Hepatocyte (in vitro differentiated cells): ENCODE data around the gene OBSCN. TPM values are rescaled to one million over a fixed set of nuclear protein-coding genes. Genes with fewer than 3 reads are reported as not detected.
A peak's percentile ranks its signal among the peaks of the same experiment; 100 is the strongest.

Source experiments
- DNase-seq: peaks from one replicate; pipeline ENCODE4 v3.0.0-alpha.2; 2016; ENCODE audit warnings: low spot score
- H2AFZ ChIP-seq: fragments of 200-600 bp; sonication (generic); 2 replicates; pipeline ENCODE4 v1.6.0; 2016; ENCODE audit warnings: antibody characterized with exemption, mild to moderate bottlenecking
- H3K27ac ChIP-seq: fragments of 200-600 bp; sonication (generic); 2 replicates; pipeline ENCODE4 v1.5.1; 2016; ENCODE audit warnings: mild to moderate bottlenecking
- H3K27me3 ChIP-seq: fragments of 200-600 bp; sonication (generic); 2 replicates; pipeline ENCODE4 v1.6.1; 2016
- H3K36me3 ChIP-seq: fragments of 200-600 bp; sonication (generic); replicated peaks from 2 replicates; pipeline ENCODE4 v1.5.1; 2016; ENCODE audit warnings: low read depth; ENCODE audit not compliant: insufficient read depth
- H3K4me1 ChIP-seq: fragments of 200-600 bp; sonication (generic); 2 replicates; pipeline ENCODE4 v1.5.1; 2016; ENCODE audit warnings: mild to moderate bottlenecking, moderate library complexity; ENCODE audit not compliant: insufficient read depth
- H3K4me2 ChIP-seq: fragments of 200-600 bp; sonication (generic); 2 replicates; pipeline ENCODE4 v1.6.0; 2016
- H3K4me3 ChIP-seq: fragments of 200-600 bp; sonication (generic); 2 replicates; pipeline ENCODE4 v1.5.1; 2016; ENCODE audit warnings: mild to moderate bottlenecking
- H3K79me2 ChIP-seq: fragments of 200-600 bp; sonication (generic); 2 replicates; pipeline ENCODE4 v1.6.0; 2017; ENCODE audit warnings: mild to moderate bottlenecking
- H3K9me2 ChIP-seq: fragments of 200-600 bp; sonication (generic); replicated peaks from 2 replicates; pipeline ENCODE4 v1.6.0; 2017; ENCODE audit warnings: mild to moderate bottlenecking; ENCODE audit not compliant: insufficient read depth
- H3K9me3 ChIP-seq: fragments of 200-600 bp; sonication (generic); 2 replicates; pipeline ENCODE4 v1.5.1; 2016; ENCODE audit warnings: low read depth, mild to moderate bottlenecking
- H4K20me1 ChIP-seq: fragments of 200-600 bp; sonication (generic); 2 replicates; pipeline ENCODE4 v1.6.0; 2016; ENCODE audit warnings: mild to moderate bottlenecking; ENCODE audit not compliant: insufficient read depth, poor library complexity, severe bottlenecking
- EZH2 ChIP-seq: fragments of 200-600 bp; sonication (generic); IDR thresholded peaks from 2 replicates; pipeline ENCODE4 v1.6.1; 2016; ENCODE audit warnings: antibody characterized with exemption, mild to moderate bottlenecking, borderline replicate concordance
- EZH2phosphoT487 ChIP-seq: fragments of 200-600 bp; sonication (generic); IDR thresholded peaks from one replicate; pipeline ENCODE4 v1.6.1; 2018; ENCODE audit warnings: antibody characterized with exemption, mild to moderate bottlenecking, low read depth, moderate library complexity; ENCODE audit not compliant: unreplicated experiment, severe bottlenecking
- WGBS: methylation state at CpG from one replicate; pipeline ENCODE4 v1.1.6; 2016; ENCODE audit warnings: low lambda C conversion rate; ENCODE audit errors: missing lambda C conversion rate; 5-methylcytosine and 5-hydroxymethylcytosine counted together
- polyA plus RNA-seq: library from polyadenylated mRNA; unstranded; fragments of >200 nt; fragmentation: Nextera tagmentation; extraction: Ambion mirVana; gene quantifications from 2 replicates; pipeline ENCODE4 v1.2.1, GENCODE V29; 2016
- total RNA-seq: library from RNA; depleted of rRNA; stranded (reverse); fragments of >200 nt; gene quantifications from 2 replicates; pipeline ENCODE4 v1.2.3, GENCODE V29; 2014
- TF ChIP-seq, protein P1 (sequence below): fragments of 200-600 bp; sonication (generic); IDR thresholded peaks from 2 replicates; pipeline ENCODE4 v1.5.1; 2016; ENCODE audit warnings: antibody characterized with exemption, mild to moderate bottlenecking; ENCODE audit not compliant: poor library complexity

OBSCN gene
- total and polyA plus RNA-seq, 2 experiments from 2014 or later = 15.0 to 22.4 TPM

- no peaks in the 10 kb centered on the region for H3K27me3 ChIP-seq
- H3K4me3 ChIP-seq = no peak overlapping the region
- H3K9me3 ChIP-seq = no peaks in the 10 kb centered on the region
- no peak for DNase-seq
- H3K4me1 ChIP-seq = no peaks in the 10 kb centered on the region
- TF ChIP-seq, protein P1, sequence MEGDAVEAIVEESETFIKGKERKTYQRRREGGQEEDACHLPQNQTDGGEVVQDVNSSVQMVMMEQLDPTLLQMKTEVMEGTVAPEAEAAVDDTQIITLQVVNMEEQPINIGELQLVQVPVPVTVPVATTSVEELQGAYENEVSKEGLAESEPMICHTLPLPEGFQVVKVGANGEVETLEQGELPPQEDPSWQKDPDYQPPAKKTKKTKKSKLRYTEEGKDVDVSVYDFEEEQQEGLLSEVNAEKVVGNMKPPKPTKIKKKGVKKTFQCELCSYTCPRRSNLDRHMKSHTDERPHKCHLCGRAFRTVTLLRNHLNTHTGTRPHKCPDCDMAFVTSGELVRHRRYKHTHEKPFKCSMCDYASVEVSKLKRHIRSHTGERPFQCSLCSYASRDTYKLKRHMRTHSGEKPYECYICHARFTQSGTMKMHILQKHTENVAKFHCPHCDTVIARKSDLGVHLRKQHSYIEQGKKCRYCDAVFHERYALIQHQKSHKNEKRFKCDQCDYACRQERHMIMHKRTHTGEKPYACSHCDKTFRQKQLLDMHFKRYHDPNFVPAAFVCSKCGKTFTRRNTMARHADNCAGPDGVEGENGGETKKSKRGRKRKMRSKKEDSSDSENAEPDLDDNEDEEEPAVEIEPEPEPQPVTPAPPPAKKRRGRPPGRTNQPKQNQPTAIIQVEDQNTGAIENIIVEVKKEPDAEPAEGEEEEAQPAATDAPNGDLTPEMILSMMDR = no peak
- TF ChIP-seq EZH2 (no peak), EZH2phosphoT487 (no peak)
- H2AFZ ChIP-seq = no peak overlapping the region
- 95% methylated on average over 43 of the region's 50 CpGs for WGBS
- no peak overlapping the region for H3K4me2 ChIP-seq
- H3K9me2 ChIP-seq = no peaks in the 10 kb centered on the region
- H4K20me1 ChIP-seq = no peaks in the 10 kb centered on the region
- no peaks in the 10 kb centered on the region for H3K79me2 ChIP-seq
- H3K36me3 ChIP-seq = no peaks in the 10 kb centered on the region
- H3K27ac ChIP-seq = no peak overlapping the region
Measured at GRCh38 chr1:228370941-228371740, 163.3 kb downstream of the OBSCN start.

GRCh38 chr1:228371741-228372182, 163.9 kb downstream of the OBSCN start:
- WGBS = 82% methylated on average over 4 of the region's 4 CpGs
- no peak overlapping the region for H3K4me3 ChIP-seq
- no peak overlapping the region for H3K27ac ChIP-seq
- no peaks in the 10 kb centered on the region for H3K36me3 ChIP-seq
- no peak overlapping the region for H2AFZ ChIP-seq
- no peaks in the 10 kb centered on the region for H3K9me3 ChIP-seq
- H3K9me2 ChIP-seq = no peaks in the 10 kb centered on the region
- H3K4me2 ChIP-seq = no peak overlapping the region
- DNase-seq = no peak
- TF ChIP-seq, protein P1 = no peak
- TF ChIP-seq EZH2 (no peak), EZH2phosphoT487 (no peak)
- no peaks in the 10 kb centered on the region for H3K79me2 ChIP-seq
- no peaks in the 10 kb centered on the region for H3K4me1 ChIP-seq
- H4K20me1 ChIP-seq = no peaks in the 10 kb centered on the region
- no peaks in the 10 kb centered on the region for H3K27me3 ChIP-seq

DNA sequence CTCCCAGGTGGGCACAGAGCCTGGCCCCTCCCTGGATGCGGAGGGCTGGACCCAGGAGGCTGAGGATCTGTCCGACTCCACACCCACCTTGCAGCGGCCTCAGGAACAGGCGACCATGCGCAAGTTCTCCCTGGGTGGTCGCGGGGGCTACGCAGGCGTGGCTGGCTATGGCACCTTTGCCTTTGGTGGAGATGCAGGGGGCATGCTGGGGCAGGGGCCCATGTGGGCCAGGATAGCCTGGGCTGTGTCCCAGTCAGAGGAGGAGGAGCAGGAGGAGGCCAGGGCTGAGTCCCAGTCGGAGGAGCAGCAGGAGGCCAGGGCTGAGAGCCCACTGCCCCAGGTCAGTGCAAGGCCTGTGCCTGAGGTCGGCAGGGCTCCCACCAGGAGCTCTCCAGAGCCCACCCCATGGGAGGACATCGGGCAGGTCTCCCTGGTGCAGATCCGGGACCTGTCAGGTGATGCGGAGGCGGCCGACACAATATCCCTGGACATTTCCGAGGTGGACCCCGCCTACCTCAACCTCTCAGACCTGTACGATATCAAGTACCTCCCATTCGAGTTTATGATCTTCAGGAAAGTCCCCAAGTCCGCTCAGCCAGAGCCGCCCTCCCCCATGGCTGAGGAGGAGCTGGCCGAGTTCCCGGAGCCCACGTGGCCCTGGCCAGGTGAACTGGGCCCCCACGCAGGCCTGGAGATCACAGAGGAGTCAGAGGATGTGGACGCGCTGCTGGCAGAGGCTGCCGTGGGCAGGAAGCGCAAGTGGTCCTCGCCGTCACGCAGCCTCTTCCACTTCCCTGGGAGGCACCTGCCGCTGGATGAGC, 164.5 kb downstream of the OBSCN start:
- Histone ChIP-seq H3K27ac (no peak overlapping the region), H3K9me2 (no peaks in the 10 kb centered on the region), H3K27me3 (no peaks in the 10 kb centered on the region), H4K20me1 (no peaks in the 10 kb centered on the region), H3K9me3 (no peaks in the 10 kb centered on the region), H3K36me3 (no peaks in the 10 kb centered on the region), H3K4me1 (no peaks in the 10 kb centered on the region), H3K4me3 (no peak overlapping the region), H3K4me2 (no peak overlapping the region), H3K79me2 (no peaks in the 10 kb centered on the region), H2AFZ (no peak overlapping the region)
- no peak for TF ChIP-seq EZH2phosphoT487
- TF ChIP-seq, protein P1 = no peak
- TF ChIP-seq EZH2 = no peak
- 75% methylated on average over 30 of the region's 34 CpGs for WGBS
- peak; percentile 60 for DNase-seq
